Endothelial cell of umbilical vein (primary cell): ENCODE data around the gene HOXC12. TPM values are rescaled to one million over a fixed set of nuclear protein-coding genes. Genes with fewer than 3 reads are reported as not detected.

Experiments used
- BruUV-seq: library from RNA; stranded (reverse); fragments of 400-500 nt; replicated peaks from 2 replicates; lab custom pipeline; 2021; lab: Mats Ljungman, UMichigan
- CTCF ChIA-PET: fragments of 300-600, 350-600 bp; sonication (Branson Sonifier 250); formaldehyde crosslinking; loops from one replicate; lab custom pipeline; 2021; ENCODE audit warnings: antibody characterized with exemption, inconsistent platforms; lab: Charles Lee
- POLR2A ChIA-PET: fragments of 300-600, 350-600 bp; sonication (Branson Sonifier 250); formaldehyde crosslinking; loops from one replicate; lab custom pipeline; 2021; ENCODE audit warnings: antibody characterized with exemption, inconsistent platforms; lab: Charles Lee
- DNase-seq: peaks from one replicate; pipeline ENCODE4 v3.0.0-alpha.2; 2011; ENCODE audit warnings: low read depth, low spot score
- FAIRE-seq: peaks from 2 replicates; lab custom pipeline; 2011; peaks lifted over from hg19 to GRCh38; lab: Jason Lieb, UNC
- H2AFZ ChIP-seq: 2 replicates; pipeline ENCODE4 v1.6.0; 2012; ENCODE audit warnings: low read depth, low read length, control low read depth, inconsistent platforms
- H3K27ac ChIP-seq: 2 replicates; pipeline ENCODE4 v1.5.1; 2011; ENCODE audit warnings: low read depth, mild to moderate bottlenecking, control low read depth, low read length, moderate library complexity; ENCODE audit not compliant: insufficient read depth
- H3K27me3 ChIP-seq, 2 experiments: 2 replicates each; pipeline versions ENCODE4 v1.6.0 to v1.6.1; 2011; ENCODE audit warnings: low read length in 2 of 2, mixed read lengths in 1 of 2; ENCODE audit not compliant: control insufficient read depth in 2 of 2, insufficient read depth in 2 of 2
- H3K36me3 ChIP-seq, 2 experiments: 2 replicates in 1 of 2; 3 replicates in 1 of 2; pipeline ENCODE4 v1.5.1; 2011; ENCODE audit warnings: low read length in 2 of 2, mild to moderate bottlenecking in 1 of 2, moderate library complexity in 1 of 2; ENCODE audit not compliant: control insufficient read depth in 2 of 2, insufficient read depth in 2 of 2; ENCODE audit errors: extremely low read depth in 1 of 2
- H3K4me1 ChIP-seq: 3 replicates; pipeline ENCODE4 v1.5.1; 2011; ENCODE audit warnings: mild to moderate bottlenecking, low read length; ENCODE audit not compliant: control insufficient read depth, insufficient read depth; ENCODE audit errors: extremely low read depth
- H3K4me2 ChIP-seq: 2 replicates; pipeline ENCODE4 v1.6.1; 2011; ENCODE audit warnings: low read length, control low read depth, mixed read lengths; ENCODE audit not compliant: insufficient read depth
- H3K4me3 ChIP-seq, 3 experiments: fragments of 200-600 bp in 1 of 3; sonication (generic), shearing (Covaris generic) in 1 of 3; replicated peaks in 1 of 3; 2 replicates each; pipeline ENCODE4 v1.5.1; 2011 to 2016; ENCODE audit warnings: control low read depth in 3 of 3, low read length in 3 of 3, mild to moderate bottlenecking in 2 of 3, inconsistent platforms in 1 of 3, low read depth in 1 of 3, moderate library complexity in 1 of 3; ENCODE audit not compliant: insufficient read depth in 1 of 3
- H3K79me2 ChIP-seq: 2 replicates; pipeline ENCODE4 v1.6.0; 2012; ENCODE audit warnings: low read length, inconsistent platforms; ENCODE audit not compliant: control insufficient read depth, insufficient read depth
- H3K9ac ChIP-seq: replicated peaks from 2 replicates; pipeline ENCODE3; 2011; ENCODE audit warnings: low read length, control low read depth; ENCODE audit not compliant: insufficient read depth; ENCODE audit errors: extremely low read depth
- H3K9me1 ChIP-seq: replicated peaks from 3 replicates; pipeline ENCODE4 v1.6.0; 2011; ENCODE audit warnings: mild to moderate bottlenecking, low read length; ENCODE audit not compliant: control insufficient read depth, insufficient read depth; ENCODE audit errors: extremely low read depth
- H3K9me3 ChIP-seq: replicated peaks from 2 replicates; pipeline ENCODE4 v1.5.1; 2012; ENCODE audit warnings: low read length, inconsistent platforms; ENCODE audit not compliant: control insufficient read depth, insufficient read depth
- H4K20me1 ChIP-seq: replicated peaks from 2 replicates; pipeline ENCODE3; 2011; ENCODE audit warnings: mild to moderate bottlenecking, low read length; ENCODE audit not compliant: control insufficient read depth, insufficient read depth; ENCODE audit errors: extremely low read depth
- CTCF ChIP-seq, 2 donors: IDR thresholded peaks; 1 replicate in 1 of 2; 2 replicates in 1 of 2; pipeline ENCODE4 v1.5.1; 2011; ENCODE audit warnings: low read length in 2 of 2, mild to moderate bottlenecking in 2 of 2, moderate library complexity in 2 of 2, control low read depth in 1 of 2, inconsistent platforms in 1 of 2, low read depth in 1 of 2; ENCODE audit not compliant: insufficient read depth in 1 of 2; ENCODE audit errors: extremely low read depth in 1 of 2
- EZH2 ChIP-seq: IDR thresholded peaks from 2 replicates; pipeline ENCODE4 v1.6.1; 2012; ENCODE audit warnings: borderline replicate concordance, low read depth, mild to moderate bottlenecking, moderate library complexity, low read length, inconsistent platforms; ENCODE audit not compliant: severe bottlenecking
- FOS ChIP-seq: IDR thresholded peaks from 2 replicates; pipeline ENCODE4 v1.6.1; 2011; ENCODE audit warnings: mild to moderate bottlenecking, low read length, moderate library complexity, borderline replicate concordance; ENCODE audit not compliant: insufficient read depth
- GATA2 ChIP-seq: IDR thresholded peaks from 2 replicates; pipeline ENCODE4 v1.7.0; 2011; ENCODE audit warnings: low read depth, mild to moderate bottlenecking, moderate library complexity, mixed read lengths, low read length; ENCODE audit not compliant: insufficient read length, insufficient read depth
- JUN ChIP-seq: IDR thresholded peaks from 2 replicates; pipeline ENCODE4 v1.6.1; 2011; ENCODE audit warnings: borderline replicate concordance, low read depth; ENCODE audit not compliant: insufficient read length, insufficient read depth
- MAX ChIP-seq: IDR thresholded peaks from 2 replicates; pipeline ENCODE4 v1.6.1; 2011; ENCODE audit not compliant: insufficient read depth, insufficient read length
- MYC ChIP-seq: IDR thresholded peaks from one replicate; pipeline ENCODE4 v1.6.1; 2011; ENCODE audit warnings: mild to moderate bottlenecking, low read depth, low read length
- POLR2A ChIP-seq: IDR thresholded peaks from 2 replicates; pipeline ENCODE4 v1.6.1; 2012; ENCODE audit warnings: low read depth, mild to moderate bottlenecking, control low read depth, low read length
- POLR2AphosphoS5 ChIP-seq: IDR thresholded peaks from 2 replicates; pipeline ENCODE4 v1.6.1; 2012; ENCODE audit warnings: low read depth, mild to moderate bottlenecking, control low read depth, low read length, moderate library complexity; ENCODE audit not compliant: insufficient read depth
- dilution Hi-C: fragments of 300-500 bp; cut with MboI; formaldehyde crosslinking; loops from one replicate; pipeline ENCODE4 v1.15.0; 2019; ENCODE audit warnings: low sequenced_read_pairs; ENCODE audit not compliant: extremely low pct_ligation_motif_present
- intact Hi-C: fragments of 100-400 bp; cut with micrococcal nuclease; formaldehyde crosslinking; loops from one replicate; pipeline ENCODE4 v1.10.0; 2022
- polyA plus RNA-seq, 4 experiments: library from polyadenylated mRNA; depleted of rRNA in 3 of 4; stranded (reverse) in 3 of 4; unstranded in 1 of 4; fragments of >200 nt; gene quantifications; 2 replicates each; pipeline versions ENCODE4 v1.2.1 to v1.2.3, GENCODE V29; 2011 to 2012; ENCODE audit warnings: missing spikeins in 1 of 4
- total RNA-seq: library from RNA; stranded (reverse); gene quantifications from 2 replicates; pipeline ENCODE4 v1.2.3, GENCODE V29; 2021

The HOXC12 gene
- total and polyA plus RNA-seq, 2 donors (not counting 3 experiments of a cell fraction or from before 2014, with no cell fraction given), result not detected

- Histone ChIP-seq H3K27ac (no peak overlapping the region), H4K20me1 (no peaks in the 10 kb centered on the region), H3K4me2 (no peak overlapping the region), H3K9me3 (no peaks in the 10 kb centered on the region), H3K4me1 (no peaks in the 10 kb centered on the region), H3K9ac (no peak overlapping the region), H3K36me3 (no peaks in the 10 kb centered on the region), H3K27me3 (peaks cover 92 to 98% of the 10 kb centered on the region in 2 experiments), H3K9me1 (no peaks in the 10 kb centered on the region), H2AFZ (no peak overlapping the region), H3K4me3 (no peak overlapping the region), H3K79me2 (no peaks in the 10 kb centered on the region)
- dilution Hi-C loops (no loop called here), intact Hi-C loops (no loop called here)
- TF ChIP-seq GATA2 (no peak), POLR2A (no peak), FOS (no peak), MYC (no peak), POLR2AphosphoS5 (no peak), JUN (no peak), MAX (no peak), EZH2 (peak; percentile 68), CTCF (IDR thresholded peaks at IDR 0.05; ENCODE audit: extremely low read depth in 1 of 2, insufficient read depth in 1 of 2, low read depth in 1 of 2, low read length in 2 of 2) (no peak)
- no TSS peak for BruUV-seq
- FAIRE-seq (no peak), DNase-seq (no peak)
- ChIA-PET POLR2A (no interaction called here), CTCF (interaction anchor here (1.3 to 2.7 kb wide), 2 partner anchors 12 to 255 kb away, joined by 4 to 9 read pairs; no protein-coding TSS in a partner anchor)
Observed at GRCh38 chr12:53952871-53953734, 1.6 kb upstream of the HOXC12 start.
